HG03520 (cell line): ENCODE results near the gene DOCK9.

Source experiments
- ATAC-seq: cut with Tn5 transposase; IDR thresholded peaks from one replicate; pipeline ENCODE4 v1.9.1; 2021; ENCODE audit warnings: mild to moderate bottlenecking, moderate library complexity; ENCODE audit not compliant: unreplicated experiment

The DOCK9 gene

GRCh38 chr13:98998831-98999638 is 21.2 kb upstream of the DOCK9 start:
- ATAC-seq: no peak

- ATAC-seq: no peak
Measured at GRCh38 chr13:98997738-98998641, 20.1 kb upstream of the DOCK9 start.

GRCh38 chr13:98997011-98997730 is 19.3 kb upstream of the DOCK9 start:
- ATAC-seq: no peak

GRCh38 chr13:98996046-98996445 is 18.2 kb upstream of the DOCK9 start:
- ATAC-seq: no peak

GRCh38 chr13:98994896-98995295 is 17.0 kb upstream of the DOCK9 start:
- no peak for ATAC-seq

GRCh38 chr13:98994080-98994479 is 16.2 kb upstream of the DOCK9 start:
- no peak for ATAC-seq

GRCh38 chr13:98992355-98992754 is 14.5 kb upstream of the DOCK9 start:
- no peak for ATAC-seq

- no peak for ATAC-seq
Measured at GRCh38 chr13:98990701-98991100, 12.8 kb upstream of the DOCK9 start.

- ATAC-seq: no peak
Measured at GRCh38 chr13:98989469-98990235, 11.8 kb upstream of the DOCK9 start.

- no peak for ATAC-seq
Measured at GRCh38 chr13:98988780-98989179, 10.9 kb upstream of the DOCK9 start.

- no peak for ATAC-seq
Measured at GRCh38 chr13:98988277-98988676, 10.4 kb upstream of the DOCK9 start.

- no peak for ATAC-seq
Measured at GRCh38 chr13:98987275-98987674, 9.4 kb upstream of the DOCK9 start.

GRCh38 chr13:98986226-98986846 is 8.5 kb upstream of the DOCK9 start:
- no peak for ATAC-seq

GRCh38 chr13:98985591-98985990 is 7.7 kb upstream of the DOCK9 start:
- no peak for ATAC-seq

GRCh38 chr13:98984983-98985382 is 7.1 kb upstream of the DOCK9 start:
- ATAC-seq: no peak

- no peak for ATAC-seq
Measured at GRCh38 chr13:98984118-98984517, 6.3 kb upstream of the DOCK9 start.

- ATAC-seq: no peak
Measured at GRCh38 chr13:98983182-98983581, 5.3 kb upstream of the DOCK9 start.

GRCh38 chr13:98981369-98982080 is 3.7 kb upstream of the DOCK9 start:
- ATAC-seq: no peak

GRCh38 chr13:98979012-98979660 is 1.3 kb upstream of the DOCK9 start:
- no peak for ATAC-seq
